Esophagus squamous epithelium (tissue), 4 donors: ENCODE data around the gene BRD9.

Source experiments
- POLR2A ChIP-seq, 4 donors: fragments of 450-650 bp; IDR thresholded peaks; one replicate each; pipeline ENCODE4 v1.6.1; 2017; ENCODE audit warnings: antibody characterized with exemption in 4 of 4, mild to moderate bottlenecking in 4 of 4, moderate library complexity in 3 of 4
- TF ChIP-seq, protein P1 (sequence below), 6 experiments: fragments of 450-650 bp in 4 of 6; fragments of 200-600 bp in 2 of 6; sonication (generic) in 2 of 6; IDR thresholded peaks; one replicate each; pipeline ENCODE4 v1.5.1; 2016 to 2019; ENCODE audit warnings: antibody characterized with exemption in 6 of 6, mild to moderate bottlenecking in 4 of 6, moderate library complexity in 4 of 6

- TF ChIP-seq, protein P1, sequence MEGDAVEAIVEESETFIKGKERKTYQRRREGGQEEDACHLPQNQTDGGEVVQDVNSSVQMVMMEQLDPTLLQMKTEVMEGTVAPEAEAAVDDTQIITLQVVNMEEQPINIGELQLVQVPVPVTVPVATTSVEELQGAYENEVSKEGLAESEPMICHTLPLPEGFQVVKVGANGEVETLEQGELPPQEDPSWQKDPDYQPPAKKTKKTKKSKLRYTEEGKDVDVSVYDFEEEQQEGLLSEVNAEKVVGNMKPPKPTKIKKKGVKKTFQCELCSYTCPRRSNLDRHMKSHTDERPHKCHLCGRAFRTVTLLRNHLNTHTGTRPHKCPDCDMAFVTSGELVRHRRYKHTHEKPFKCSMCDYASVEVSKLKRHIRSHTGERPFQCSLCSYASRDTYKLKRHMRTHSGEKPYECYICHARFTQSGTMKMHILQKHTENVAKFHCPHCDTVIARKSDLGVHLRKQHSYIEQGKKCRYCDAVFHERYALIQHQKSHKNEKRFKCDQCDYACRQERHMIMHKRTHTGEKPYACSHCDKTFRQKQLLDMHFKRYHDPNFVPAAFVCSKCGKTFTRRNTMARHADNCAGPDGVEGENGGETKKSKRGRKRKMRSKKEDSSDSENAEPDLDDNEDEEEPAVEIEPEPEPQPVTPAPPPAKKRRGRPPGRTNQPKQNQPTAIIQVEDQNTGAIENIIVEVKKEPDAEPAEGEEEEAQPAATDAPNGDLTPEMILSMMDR (IDR thresholded peaks at IDR 0.05), result no peak
- TF ChIP-seq POLR2A (IDR thresholded peaks at IDR 0.05), result no peak
These were observed 24.1 kb upstream of the BRD9 start for GRCh38 chr5:916441-917293.
